PC-3 (cell line): Measurements from ENCODE around the gene ENTPD1.

ENCODE experiments used
- EZH2 ChIP-seq: fragments of 300-600 bp; sonication (generic); IDR thresholded peaks from one replicate; pipeline ENCODE4 v1.6.1; 2017; ENCODE audit warnings: antibody characterized with exemption, mild to moderate bottlenecking, low read length; ENCODE audit not compliant: unreplicated experiment
- EZH2phosphoT487 ChIP-seq: fragments of 300-600 bp; sonication (generic); IDR thresholded peaks from 2 replicates; pipeline ENCODE4 v1.6.1; 2018; ENCODE audit warnings: mild to moderate bottlenecking, antibody characterized with exemption, low read length, borderline replicate concordance
- TF ChIP-seq, protein P1 (sequence below): fragments of 300-600 bp; sonication (generic); conservative IDR thresholded peaks from 2 replicates; pipeline ENCODE4 v1.5.1; 2017; ENCODE audit warnings: antibody characterized with exemption, low read depth, mild to moderate bottlenecking, low read length

DNA sequence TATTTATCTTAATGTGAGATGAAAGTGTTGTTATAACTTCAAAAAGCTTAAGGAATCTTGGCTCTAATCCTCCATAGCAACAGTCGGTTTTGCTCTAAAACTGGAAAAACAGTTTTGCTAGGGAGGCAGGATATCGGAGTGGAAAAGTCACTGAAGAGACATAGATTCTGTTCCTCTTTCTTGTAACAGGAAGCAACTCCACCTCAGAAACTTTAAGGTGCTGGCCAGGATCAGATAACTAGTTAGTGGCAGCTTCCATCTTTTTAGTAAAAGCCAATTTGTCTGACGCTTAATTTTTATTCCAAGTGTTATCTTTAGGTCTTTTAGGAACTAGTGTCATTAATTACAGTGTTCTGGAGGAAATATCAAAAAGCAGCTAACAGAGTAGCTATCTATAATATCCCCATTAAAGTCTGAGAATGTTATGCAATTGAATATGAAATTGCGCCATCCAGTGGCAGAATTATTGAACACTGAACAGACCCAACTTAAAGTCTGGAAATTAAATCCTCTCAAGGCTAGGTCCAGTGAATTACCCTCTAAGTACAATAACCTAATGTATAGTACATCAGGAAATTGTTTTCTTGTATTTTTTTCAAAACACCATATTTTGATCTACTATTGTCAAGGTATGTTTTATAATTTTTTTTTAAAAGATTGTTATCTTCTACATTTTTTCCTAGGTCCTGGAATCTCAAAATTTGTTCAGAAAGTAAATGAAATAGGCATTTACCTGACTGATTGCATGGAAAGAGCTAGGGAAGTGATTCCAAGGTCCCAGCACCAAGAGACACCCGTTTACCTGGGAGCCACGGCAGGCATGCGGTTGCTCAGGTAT is 85.9 kb downstream of the ENTPD1 start:
- TF ChIP-seq, protein P1, sequence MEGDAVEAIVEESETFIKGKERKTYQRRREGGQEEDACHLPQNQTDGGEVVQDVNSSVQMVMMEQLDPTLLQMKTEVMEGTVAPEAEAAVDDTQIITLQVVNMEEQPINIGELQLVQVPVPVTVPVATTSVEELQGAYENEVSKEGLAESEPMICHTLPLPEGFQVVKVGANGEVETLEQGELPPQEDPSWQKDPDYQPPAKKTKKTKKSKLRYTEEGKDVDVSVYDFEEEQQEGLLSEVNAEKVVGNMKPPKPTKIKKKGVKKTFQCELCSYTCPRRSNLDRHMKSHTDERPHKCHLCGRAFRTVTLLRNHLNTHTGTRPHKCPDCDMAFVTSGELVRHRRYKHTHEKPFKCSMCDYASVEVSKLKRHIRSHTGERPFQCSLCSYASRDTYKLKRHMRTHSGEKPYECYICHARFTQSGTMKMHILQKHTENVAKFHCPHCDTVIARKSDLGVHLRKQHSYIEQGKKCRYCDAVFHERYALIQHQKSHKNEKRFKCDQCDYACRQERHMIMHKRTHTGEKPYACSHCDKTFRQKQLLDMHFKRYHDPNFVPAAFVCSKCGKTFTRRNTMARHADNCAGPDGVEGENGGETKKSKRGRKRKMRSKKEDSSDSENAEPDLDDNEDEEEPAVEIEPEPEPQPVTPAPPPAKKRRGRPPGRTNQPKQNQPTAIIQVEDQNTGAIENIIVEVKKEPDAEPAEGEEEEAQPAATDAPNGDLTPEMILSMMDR = peak; percentile 74
- TF ChIP-seq EZH2 (no peak), EZH2phosphoT487 (no peak)
